Chondrocyte (in vitro differentiated cells): ENCODE results near the gene C2CD4D. TPM values are rescaled to one million over a fixed set of nuclear protein-coding genes. Genes with fewer than 3 reads are reported as not detected.

ENCODE experiments used
- DNase-seq: peaks from one replicate; pipeline ENCODE4 v3.0.0; 2021; ENCODE audit warnings: mixed read lengths, low spot score
- H3K27ac Mint-ChIP-seq: one replicate; pipeline ENCODE4 v1.8.0; 2021; ENCODE audit warnings: mild to moderate bottlenecking, moderate library complexity, mixed read lengths; ENCODE audit not compliant: unreplicated experiment
- H3K27me3 Mint-ChIP-seq: 2 replicates; pipeline ENCODE4 v1.8.0; 2021; ENCODE audit warnings: low read depth, mixed read lengths
- H3K36me3 Mint-ChIP-seq: 2 replicates; pipeline ENCODE4 v1.8.0; 2021; ENCODE audit warnings: low read depth, mixed read lengths
- H3K4me1 Mint-ChIP-seq: 2 replicates; pipeline ENCODE4 v1.8.0; 2021; ENCODE audit warnings: low read depth, mild to moderate bottlenecking, mixed read lengths
- H3K4me3 Mint-ChIP-seq: one replicate; pipeline ENCODE4 v1.8.0; 2021; ENCODE audit warnings: mild to moderate bottlenecking, moderate library complexity, mixed read lengths; ENCODE audit not compliant: unreplicated experiment
- H3K9me3 Mint-ChIP-seq: 2 replicates; pipeline ENCODE4 v1.8.0; 2021; ENCODE audit warnings: low read depth, mixed read lengths
- CTCF ChIP-seq: fragments of 200-600 bp; sonication (generic); IDR thresholded peaks from 2 replicates; pipeline ENCODE4 v1.5.0; 2021; ENCODE audit warnings: antibody characterized with exemption, mild to moderate bottlenecking, moderate library complexity
- total RNA-seq: library from RNA; stranded (reverse); gene quantifications from 3 replicates; pipeline ENCODE4 v1.2.1, GENCODE V29; 2021

The C2CD4D gene
- total RNA-seq, 1 donor from 2014 or later: not detected

- H3K27me3 Mint-ChIP-seq: no peaks in the 10 kb centered on the region
- peaks cover 12% of the 10 kb centered on the region for H3K4me1 Mint-ChIP-seq
- DNase-seq: no peak
- no peak overlapping the region for H3K4me3 Mint-ChIP-seq
- H3K27ac Mint-ChIP-seq: no peak overlapping the region
- H3K36me3 Mint-ChIP-seq: peaks cover 2% of the 10 kb centered on the region
- no peak for TF ChIP-seq CTCF
- no peaks in the 10 kb centered on the region for H3K9me3 Mint-ChIP-seq
Measured at GRCh38 chr1:151868486-151868885, 28.9 kb upstream of the C2CD4D start.

- Mint-ChIP-seq H3K9me3 (no peaks in the 10 kb centered on the region), H3K4me3 (no peak overlapping the region), H3K27me3 (no peaks in the 10 kb centered on the region), H3K4me1 (peaks cover 12% of the 10 kb centered on the region), H3K36me3 (no peaks in the 10 kb centered on the region), H3K27ac (no peak overlapping the region)
- TF ChIP-seq CTCF: no peak
- DNase-seq: no peak
Measured at GRCh38 chr1:151867765-151868411, 28.3 kb upstream of the C2CD4D start.

GRCh38 chr1:151867321-151867720 lies 27.7 kb upstream of the C2CD4D start:
- Mint-ChIP-seq H3K4me3 (no peak overlapping the region), H3K36me3 (no peaks in the 10 kb centered on the region), H3K27ac (no peak overlapping the region), H3K4me1 (peaks cover 14% of the 10 kb centered on the region), H3K9me3 (no peaks in the 10 kb centered on the region), H3K27me3 (peaks cover 3% of the 10 kb centered on the region)
- no peak for DNase-seq
- no peak for TF ChIP-seq CTCF

GRCh38 chr1:151864411-151864810 lies 24.8 kb upstream of the C2CD4D start:
- Mint-ChIP-seq H3K4me1 (peaks cover 16% of the 10 kb centered on the region), H3K27ac (no peak overlapping the region), H3K9me3 (no peaks in the 10 kb centered on the region), H3K36me3 (no peaks in the 10 kb centered on the region), H3K27me3 (peaks cover 3% of the 10 kb centered on the region), H3K4me3 (no peak overlapping the region)
- no peak for TF ChIP-seq CTCF
- no peak for DNase-seq

- H3K4me1 Mint-ChIP-seq: peaks cover 8% of the 10 kb centered on the region
- H3K36me3 Mint-ChIP-seq: no peaks in the 10 kb centered on the region
- H3K4me3 Mint-ChIP-seq: no peak overlapping the region
- no peak for TF ChIP-seq CTCF
- no peaks in the 10 kb centered on the region for H3K9me3 Mint-ChIP-seq
- peak overlapping the region; percentile 27 for H3K27ac Mint-ChIP-seq
- peaks cover 3% of the 10 kb centered on the region for H3K27me3 Mint-ChIP-seq
- no peak for DNase-seq
Measured at GRCh38 chr1:151862604-151863003, 23.0 kb upstream of the C2CD4D start.
